Ishikawa (cell line): ENCODE data around the gene SIGLECL1.

Source experiments
- CEBPB ChIP-seq: IDR thresholded peaks from 2 replicates; pipeline ENCODE4 v1.6.1; 2012
- CREB1 ChIP-seq: IDR thresholded peaks from 2 replicates; pipeline ENCODE4 v1.6.1; 2012; ENCODE audit warnings: low read depth
- EGR1 ChIP-seq: IDR thresholded peaks from 2 replicates; pipeline ENCODE4 v1.6.1; 2012
- EP300 ChIP-seq: IDR thresholded peaks from 2 replicates; pipeline ENCODE4 v1.6.1; 2012; ENCODE audit warnings: borderline replicate concordance
- NFIC ChIP-seq: IDR thresholded peaks from 2 replicates; pipeline ENCODE4 v1.6.1; 2012
- RAD21 ChIP-seq: IDR thresholded peaks from 2 replicates; pipeline ENCODE4 v1.6.1; 2012; ENCODE audit warnings: low read depth
- TAF1 ChIP-seq: IDR thresholded peaks from 2 replicates; pipeline ENCODE4 v1.6.1; 2012; ENCODE audit warnings: low read depth, mild to moderate bottlenecking
- TCF12 ChIP-seq: IDR thresholded peaks from 2 replicates; pipeline ENCODE4 v1.6.1; 2012; ENCODE audit warnings: low read depth
- TEAD4 ChIP-seq: IDR thresholded peaks from 2 replicates; pipeline ENCODE4 v1.6.1; 2012
- YY1 ChIP-seq: IDR thresholded peaks from 2 replicates; pipeline ENCODE4 v1.6.1; 2012; ENCODE audit warnings: low read depth
- ZBTB7A ChIP-seq: IDR thresholded peaks from 2 replicates; pipeline ENCODE4 v1.6.1; 2012; ENCODE audit warnings: low read depth
- TF ChIP-seq, protein P1 (sequence below): IDR thresholded peaks from 2 replicates; pipeline ENCODE4 v1.6.1; 2012; ENCODE audit warnings: low read depth, mild to moderate bottlenecking
- TF ChIP-seq, protein P2 (sequence below): IDR thresholded peaks from 2 replicates; pipeline ENCODE4 v1.6.1; 2012
- TF ChIP-seq, protein P3 (sequence below): IDR thresholded peaks from 2 replicates; pipeline ENCODE4 v1.6.1; 2012

DNA sequence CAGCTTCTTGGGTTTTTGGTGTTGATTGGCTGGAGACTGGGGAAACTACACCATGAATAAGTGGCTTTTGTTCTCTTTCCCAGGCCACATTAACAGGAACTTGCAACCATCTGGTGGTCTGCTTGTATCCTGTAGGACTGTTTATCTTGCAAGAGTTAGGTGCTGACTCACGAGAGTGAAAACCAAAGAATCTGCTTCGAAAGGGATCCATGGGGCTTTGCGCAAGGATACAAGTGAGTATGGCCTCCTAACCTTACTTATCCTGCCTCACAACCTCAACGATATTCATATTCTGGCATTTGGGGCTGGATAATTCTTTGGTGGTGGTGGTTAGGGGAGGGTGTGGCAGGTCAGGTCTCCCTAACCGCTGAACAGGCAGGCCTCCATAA, 4.7 kb upstream of the SIGLECL1 start:
- TF ChIP-seq NFIC (no peak), TEAD4 (no peak), TCF12 (no peak), TAF1 (no peak), RAD21 (no peak), EP300 (no peak), CEBPB (no peak), CREB1 (no peak), EGR1 (no peak), ZBTB7A (no peak), YY1 (no peak)
- TF ChIP-seq, protein P1, sequence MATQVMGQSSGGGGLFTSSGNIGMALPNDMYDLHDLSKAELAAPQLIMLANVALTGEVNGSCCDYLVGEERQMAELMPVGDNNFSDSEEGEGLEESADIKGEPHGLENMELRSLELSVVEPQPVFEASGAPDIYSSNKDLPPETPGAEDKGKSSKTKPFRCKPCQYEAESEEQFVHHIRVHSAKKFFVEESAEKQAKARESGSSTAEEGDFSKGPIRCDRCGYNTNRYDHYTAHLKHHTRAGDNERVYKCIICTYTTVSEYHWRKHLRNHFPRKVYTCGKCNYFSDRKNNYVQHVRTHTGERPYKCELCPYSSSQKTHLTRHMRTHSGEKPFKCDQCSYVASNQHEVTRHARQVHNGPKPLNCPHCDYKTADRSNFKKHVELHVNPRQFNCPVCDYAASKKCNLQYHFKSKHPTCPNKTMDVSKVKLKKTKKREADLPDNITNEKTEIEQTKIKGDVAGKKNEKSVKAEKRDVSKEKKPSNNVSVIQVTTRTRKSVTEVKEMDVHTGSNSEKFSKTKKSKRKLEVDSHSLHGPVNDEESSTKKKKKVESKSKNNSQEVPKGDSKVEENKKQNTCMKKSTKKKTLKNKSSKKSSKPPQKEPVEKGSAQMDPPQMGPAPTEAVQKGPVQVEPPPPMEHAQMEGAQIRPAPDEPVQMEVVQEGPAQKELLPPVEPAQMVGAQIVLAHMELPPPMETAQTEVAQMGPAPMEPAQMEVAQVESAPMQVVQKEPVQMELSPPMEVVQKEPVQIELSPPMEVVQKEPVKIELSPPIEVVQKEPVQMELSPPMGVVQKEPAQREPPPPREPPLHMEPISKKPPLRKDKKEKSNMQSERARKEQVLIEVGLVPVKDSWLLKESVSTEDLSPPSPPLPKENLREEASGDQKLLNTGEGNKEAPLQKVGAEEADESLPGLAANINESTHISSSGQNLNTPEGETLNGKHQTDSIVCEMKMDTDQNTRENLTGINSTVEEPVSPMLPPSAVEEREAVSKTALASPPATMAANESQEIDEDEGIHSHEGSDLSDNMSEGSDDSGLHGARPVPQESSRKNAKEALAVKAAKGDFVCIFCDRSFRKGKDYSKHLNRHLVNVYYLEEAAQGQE, result no peak
- TF ChIP-seq, protein P2, sequence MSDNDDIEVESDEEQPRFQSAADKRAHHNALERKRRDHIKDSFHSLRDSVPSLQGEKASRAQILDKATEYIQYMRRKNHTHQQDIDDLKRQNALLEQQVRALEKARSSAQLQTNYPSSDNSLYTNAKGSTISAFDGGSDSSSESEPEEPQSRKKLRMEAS, result no peak
- TF ChIP-seq, protein P3, sequence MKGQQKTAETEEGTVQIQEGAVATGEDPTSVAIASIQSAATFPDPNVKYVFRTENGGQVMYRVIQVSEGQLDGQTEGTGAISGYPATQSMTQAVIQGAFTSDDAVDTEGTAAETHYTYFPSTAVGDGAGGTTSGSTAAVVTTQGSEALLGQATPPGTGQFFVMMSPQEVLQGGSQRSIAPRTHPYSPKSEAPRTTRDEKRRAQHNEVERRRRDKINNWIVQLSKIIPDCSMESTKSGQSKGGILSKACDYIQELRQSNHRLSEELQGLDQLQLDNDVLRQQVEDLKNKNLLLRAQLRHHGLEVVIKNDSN, result no peak
